ENCODE results near the gene MMP24OS.
"Not testable (repeated sequence)": the region's sequence is repeated elsewhere in the genome, so short reads cannot be mapped to it uniquely, and the experiment has no call there.

Gene MMP24OS

GRCh38 chr20:35277531-35278395, at the start of gene MMP24OS:
Gene MMP24OS, minus strand, starts transcription at chr20:35278122. Its CDS starts 193 bp downstream, at chr20:35277929.
- DNase-seq (ENCODE audit: low read depth in 2 of 2) = peak; percentile 67 to 77

DNA sequence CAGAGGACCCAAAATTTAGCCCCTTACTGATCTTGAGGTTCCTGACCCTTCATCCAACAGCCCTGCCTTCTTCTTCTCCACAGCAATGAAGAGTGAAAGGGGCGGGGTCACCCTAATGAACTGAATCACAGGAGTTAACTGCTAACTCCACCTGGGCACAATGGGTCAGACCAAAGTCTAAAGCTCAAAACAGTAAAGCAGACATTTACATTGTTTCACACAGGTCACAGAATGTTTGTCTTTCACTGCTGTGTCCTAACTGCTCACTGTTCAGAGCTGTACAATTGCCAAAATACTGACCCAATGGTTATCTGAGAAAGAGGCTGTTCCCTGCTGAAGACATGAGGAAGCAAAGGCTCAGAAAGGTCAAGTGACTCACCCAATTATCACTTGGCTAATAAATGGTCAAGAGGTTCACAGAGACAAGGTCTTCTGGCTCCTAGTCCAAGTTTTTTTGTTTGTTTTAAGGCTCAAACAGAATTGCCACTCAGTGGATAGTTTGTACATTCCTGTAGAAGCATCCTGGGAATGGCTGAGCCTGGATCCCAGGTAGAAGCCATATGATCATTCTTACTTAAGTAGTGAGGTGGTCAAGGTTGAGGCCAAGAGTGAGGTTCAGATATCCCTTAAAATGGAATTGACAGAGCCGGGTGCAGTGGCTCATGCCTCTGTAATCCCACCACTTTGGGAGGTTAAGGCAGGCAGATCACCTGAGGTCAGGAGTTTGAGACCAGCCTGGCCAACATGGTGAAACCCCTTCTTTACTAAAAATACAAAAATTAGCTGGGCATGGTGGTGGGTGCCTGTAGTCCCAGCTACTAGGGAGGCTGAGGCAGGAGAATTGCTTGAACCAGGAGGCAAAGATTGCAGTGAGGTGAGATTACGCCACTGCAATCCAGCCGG, 49.4 kb upstream of the MMP24OS start:
- DNase-seq (ENCODE audit: low read depth in 2 of 2) = no peak

DNA sequence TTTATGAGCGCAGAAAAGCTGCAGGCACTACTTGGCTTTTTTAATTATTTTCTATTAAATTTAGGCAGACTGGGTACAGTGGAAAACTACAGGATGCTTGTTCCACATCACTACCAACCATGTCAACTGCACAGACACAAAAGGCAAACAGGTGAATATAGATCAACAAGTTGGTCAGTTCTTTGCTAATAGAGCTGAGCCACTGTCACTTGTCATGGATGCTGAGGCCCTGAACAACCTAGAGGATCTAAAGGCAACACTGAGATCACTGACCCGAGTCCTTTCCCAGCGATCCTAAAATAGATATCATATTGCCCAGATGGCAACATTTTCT, 48.8 kb upstream of the MMP24OS start:
- DNase-seq (ENCODE audit: low read depth in 2 of 2) = no peak

GRCh38 chr20:35326021-35326739, 48.3 kb upstream of the MMP24OS start:
- DNase-seq (ENCODE audit: low read depth in 2 of 2) = no peak

GRCh38 chr20:35325401-35325800, 47.5 kb upstream of the MMP24OS start:
- DNase-seq (ENCODE audit: low read depth in 2 of 2) = no peak

DNA sequence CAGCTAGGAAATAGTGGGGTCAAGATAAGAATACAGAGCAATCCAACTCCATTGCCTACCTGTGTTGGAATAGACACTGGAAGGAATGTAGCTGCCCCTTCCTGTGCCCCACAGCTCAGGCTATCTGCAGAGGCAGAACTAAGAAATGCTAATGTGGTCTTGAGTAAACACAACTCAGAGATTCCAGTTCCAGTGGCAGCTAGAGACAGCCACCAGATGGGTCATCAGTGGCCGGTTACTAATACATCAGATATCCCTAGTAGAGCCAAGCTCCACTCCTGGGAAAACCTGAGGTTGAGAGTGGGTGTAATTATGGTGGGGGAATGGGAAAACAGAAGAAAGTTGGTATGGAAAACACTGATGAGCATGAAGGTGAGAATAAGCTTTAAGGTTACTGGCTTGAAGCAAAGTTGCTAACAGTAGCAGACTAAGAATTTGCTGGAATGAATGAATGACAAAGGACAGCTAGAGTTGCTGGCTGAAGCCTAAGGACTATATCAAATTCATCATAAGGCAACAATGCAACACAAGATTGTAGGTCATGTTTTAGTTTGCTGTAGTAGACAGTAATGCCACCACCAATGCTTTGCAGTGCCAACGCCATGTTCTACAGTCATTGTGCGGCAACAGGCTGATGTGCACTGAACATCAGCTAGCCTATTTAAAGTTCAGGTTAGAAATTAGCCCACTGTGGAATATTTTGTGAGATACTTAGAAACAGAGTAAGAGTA, 42.6 kb upstream of the MMP24OS start:
- DNase-seq (ENCODE audit: low read depth in 2 of 2) = no peak

DNA sequence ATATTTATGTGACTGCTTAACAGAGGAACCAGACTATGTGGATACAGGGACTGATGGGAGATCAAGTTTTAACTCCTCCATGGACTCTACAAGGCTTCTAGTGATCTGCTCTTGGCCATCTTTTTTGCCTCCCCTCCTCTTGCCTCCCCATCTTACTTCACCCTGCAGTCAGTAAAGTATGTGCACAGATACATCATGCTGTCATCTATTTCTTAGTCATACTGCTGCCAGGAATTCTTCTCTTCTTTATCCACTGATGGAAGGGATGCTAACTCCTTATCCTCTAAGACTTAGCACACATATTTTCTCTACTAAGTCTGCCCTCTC, 41.9 kb upstream of the MMP24OS start:
- DNase-seq (ENCODE audit: low read depth in 2 of 2) = no peak

DNA sequence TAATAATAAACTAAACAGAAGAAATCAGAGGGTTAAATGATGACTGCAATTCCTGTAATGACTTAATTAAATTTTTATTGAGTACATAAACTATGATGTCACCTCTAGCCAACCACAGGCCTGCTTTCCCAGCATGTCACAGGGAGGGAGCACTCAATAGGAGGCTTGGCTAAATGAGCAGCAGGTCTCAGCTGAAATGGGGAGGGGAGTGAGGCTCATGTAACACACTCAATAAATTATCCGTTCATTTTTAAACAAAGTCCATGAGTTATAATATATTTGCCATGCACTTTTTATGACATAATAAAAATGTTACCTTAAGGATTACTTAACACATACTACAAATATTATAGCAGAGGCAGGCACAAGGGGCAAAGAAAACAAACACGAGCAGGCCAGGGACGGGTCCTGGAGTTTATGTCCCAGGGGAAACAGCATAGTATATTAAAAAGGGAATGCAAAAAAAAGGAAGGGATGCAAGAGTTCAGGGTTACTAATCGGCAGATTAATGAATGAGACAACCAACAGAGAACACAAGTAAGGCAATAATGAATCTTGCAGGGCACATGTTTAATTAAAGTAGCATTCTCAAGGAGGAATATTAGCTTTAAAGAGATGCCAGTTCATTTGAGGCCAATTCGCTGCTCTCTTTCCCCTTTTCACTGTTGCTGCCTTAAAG, 41.4 kb upstream of the MMP24OS start:
- no peak for DNase-seq (ENCODE audit: low read depth in 2 of 2)

GRCh38 chr20:35318502-35319157, 40.7 kb upstream of the MMP24OS start:
- DNase-seq (ENCODE audit: low read depth in 2 of 2) = no peak

GRCh38 chr20:35317416-35318210, 39.7 kb upstream of the MMP24OS start:
- DNase-seq (ENCODE audit: low read depth in 2 of 2) = no peak

DNA sequence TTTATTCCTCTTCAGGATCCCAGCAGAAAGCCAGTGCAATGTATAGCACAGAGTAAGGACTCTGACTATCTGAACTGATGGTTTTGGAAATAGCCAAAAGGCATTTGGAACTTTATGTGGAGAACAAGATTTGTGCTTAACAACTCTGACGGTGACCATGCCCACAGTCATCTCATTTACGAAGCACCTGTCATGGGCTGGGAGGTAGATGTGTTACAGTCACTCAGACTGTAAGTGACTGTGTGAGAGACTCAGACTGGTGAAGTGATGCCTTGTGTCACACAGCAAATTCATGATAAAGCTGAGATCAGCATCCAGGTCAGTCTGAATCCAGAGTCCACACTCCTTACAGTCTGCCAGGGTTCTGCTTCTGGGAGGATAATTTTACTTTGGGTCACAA, 38.2 kb upstream of the MMP24OS start:
- DNase-seq (ENCODE audit: low read depth in 2 of 2) = no peak

DNA sequence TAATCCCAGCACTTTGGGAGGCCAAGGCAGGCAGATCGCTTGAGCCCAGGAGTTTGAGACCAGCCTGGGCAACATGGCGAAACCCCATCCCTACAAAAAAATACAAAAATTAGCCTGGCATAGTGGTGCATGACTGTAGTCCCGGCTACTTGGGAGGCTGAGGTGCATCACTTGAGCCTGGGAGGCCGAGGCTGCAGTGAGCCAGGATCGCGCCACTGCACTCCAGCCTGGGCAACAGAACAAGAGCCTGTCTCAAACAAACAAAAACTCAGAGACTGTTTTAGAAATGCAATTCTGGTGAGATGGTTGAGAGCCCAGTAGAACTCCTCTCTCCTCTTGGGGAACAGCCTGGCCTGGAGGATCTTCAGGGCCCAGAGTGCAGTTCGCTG, 37.7 kb upstream of the MMP24OS start:
- not testable (repeated sequence) for DNase-seq (ENCODE audit: low read depth in 2 of 2)

GRCh38 chr20:35314816-35315631, 37.1 kb upstream of the MMP24OS start:
- DNase-seq (ENCODE audit: low read depth in 2 of 2) = no peak

GRCh38 chr20:35312318-35312717, 34.4 kb upstream of the MMP24OS start:
- DNase-seq (ENCODE audit: low read depth in 2 of 2) = no peak

DNA sequence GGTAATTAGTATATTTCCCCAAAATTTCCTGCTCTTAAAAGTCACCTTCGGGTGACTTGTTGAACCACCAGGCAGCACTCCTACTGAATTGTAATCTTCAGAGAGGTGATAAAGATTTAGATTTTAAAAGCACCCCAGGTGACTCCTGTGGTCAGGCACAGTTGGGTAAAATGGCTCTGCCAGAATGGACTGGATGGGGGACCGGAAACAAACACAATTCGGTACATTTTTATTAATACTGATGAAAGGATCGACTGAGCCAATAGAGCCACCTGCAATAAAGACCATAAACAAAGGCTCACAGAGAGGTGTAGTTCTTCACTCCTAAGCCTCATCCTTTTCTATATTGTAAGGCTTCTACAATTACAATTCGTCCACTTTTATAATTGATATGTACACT, 33.9 kb upstream of the MMP24OS start:
- DNase-seq (ENCODE audit: low read depth in 2 of 2) = no peak

DNA sequence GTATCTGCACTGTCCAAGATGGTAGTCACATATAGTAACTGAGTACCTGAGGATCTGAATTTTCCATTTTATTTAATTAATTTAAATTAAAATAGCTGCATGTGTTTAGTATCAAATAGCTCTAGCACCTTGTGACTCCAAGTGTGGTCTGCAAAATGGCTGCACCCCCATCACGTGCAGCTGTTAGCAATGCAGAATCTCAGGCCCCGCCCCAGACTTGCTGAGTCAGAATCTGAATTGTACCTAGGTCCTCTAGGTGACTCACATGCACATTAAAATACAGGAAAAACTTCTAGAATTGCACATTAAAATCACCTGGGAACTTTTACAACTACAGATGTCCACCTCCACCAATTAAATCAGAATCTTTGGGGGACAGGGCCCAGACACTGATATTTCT, 33.5 kb upstream of the MMP24OS start:
- DNase-seq (ENCODE audit: low read depth in 2 of 2) = no peak

DNA sequence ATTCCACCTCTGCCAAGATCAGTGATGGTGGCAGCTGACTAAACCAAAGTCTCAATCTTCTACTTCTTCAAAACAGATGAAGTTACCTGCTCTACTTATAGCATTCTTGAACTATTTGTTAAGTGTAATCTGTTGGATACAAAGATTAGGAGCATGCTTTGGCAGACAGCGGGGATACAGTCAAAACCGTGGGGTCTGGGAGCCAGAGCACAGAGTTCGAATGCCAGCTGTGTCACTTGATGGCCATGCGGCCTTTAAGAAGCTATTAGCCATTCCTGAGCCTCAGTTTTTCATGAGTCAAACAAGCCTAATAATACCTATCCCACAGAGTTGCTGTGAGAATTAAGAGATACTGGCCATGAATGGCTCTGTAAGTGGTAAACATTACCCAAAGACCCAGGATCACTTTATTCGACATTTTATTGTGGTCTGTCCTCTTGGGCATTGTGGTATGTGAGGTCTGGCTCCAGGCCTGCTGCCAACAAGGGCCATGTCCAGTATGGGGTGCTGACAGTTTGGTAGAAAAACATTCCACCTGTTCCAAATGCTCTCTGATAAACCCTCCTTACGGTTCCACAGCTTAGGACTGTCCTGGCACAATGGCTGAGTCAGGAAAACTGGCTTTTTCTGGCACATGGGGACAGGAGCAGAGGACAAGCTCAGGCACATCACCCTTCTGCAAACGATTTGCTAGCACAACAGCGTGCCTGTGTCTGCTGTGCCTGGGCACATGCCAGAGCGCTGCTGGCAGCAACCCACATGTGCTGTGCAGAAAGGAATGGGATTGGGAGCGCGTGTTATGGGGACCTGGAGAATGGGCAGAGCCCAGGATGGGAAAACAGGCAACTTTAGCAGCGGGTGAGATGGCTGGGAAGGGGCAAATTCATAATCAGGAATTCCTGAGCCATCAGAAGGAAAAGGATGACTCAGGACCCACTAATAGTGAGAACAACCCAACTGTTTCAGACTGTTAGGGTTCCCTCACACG, 30.0 kb upstream of the MMP24OS start:
- no peak for DNase-seq (ENCODE audit: low read depth in 2 of 2)
